Sigmoid colon (tissue), 3 donors: ENCODE data around the gene ARL5A.

Experiments used
- CTCF ChIP-seq, 4 experiments: fragments of 450-650 bp in 3 of 4; fragments of 200-600 bp in 1 of 4; IDR thresholded peaks; one replicate each; pipeline ENCODE4 v1.5.1; 2016 to 2019; ENCODE audit warnings: antibody characterized with exemption in 4 of 4, mild to moderate bottlenecking in 3 of 4, moderate library complexity in 2 of 4
- POLR2A ChIP-seq, 2 donors: fragments of 450-650 bp; IDR thresholded peaks; one replicate each; pipeline ENCODE4 v1.6.1; 2016; ENCODE audit warnings: antibody characterized with exemption in 2 of 2, mild to moderate bottlenecking in 2 of 2, moderate library complexity in 2 of 2

GRCh38 chr2:151781642-151782041 is 46.6 kb downstream of the ARL5A start:
- TF ChIP-seq POLR2A (IDR thresholded peaks at IDR 0.05) (no peak), CTCF (IDR thresholded peaks at IDR 0.05) (no peak)
